Heart right ventricle (tissue), 16 donors: ENCODE data around the gene SNX32. TPM values are rescaled to one million over a fixed set of nuclear protein-coding genes. Genes with fewer than 3 reads are reported as not detected.

ENCODE experiments used
- ATAC-seq, 8 donors: fragments of 200-7000 bp; cut with Tn5 transposase; one replicate each; pipeline ENCODE4 v1.9.1; 2020; ENCODE audit warnings: mild to moderate bottlenecking in 8 of 8, moderate library complexity in 8 of 8, moderate number of reproducible peaks in 1 of 8
- DNase-seq, 2 donors: peaks; one replicate each; pipeline ENCODE4 v3.0.0-alpha.2; 2020
- H3K27ac ChIP-seq, 10 donors: fragments of 200-600 bp; sonication (generic) in 2 of 10; one replicate each; pipeline versions ENCODE4 v1.5.0 to v1.8.0; 2020 to 2022; ENCODE audit warnings: mild to moderate bottlenecking in 3 of 10
- H3K27me3 ChIP-seq, 7 donors: fragments of 200-600 bp; one replicate each; pipeline ENCODE4 v1.8.0; 2021 to 2022; ENCODE audit warnings: mild to moderate bottlenecking in 2 of 7
- H3K36me3 ChIP-seq, 9 donors: fragments of 200-600 bp; sonication (generic) in 1 of 9; one replicate each; pipeline versions ENCODE4 v1.5.0 to v1.8.0; 2020 to 2022; ENCODE audit warnings: mild to moderate bottlenecking in 2 of 9
- H3K4me1 ChIP-seq, 9 donors: fragments of 200-600 bp; sonication (generic) in 1 of 9; one replicate each; pipeline versions ENCODE4 v1.5.0 to v1.8.0; 2020 to 2022; ENCODE audit warnings: mild to moderate bottlenecking in 4 of 9
- H3K4me3 ChIP-seq, 10 donors: fragments of 200-600 bp; sonication (generic) in 2 of 10; one replicate each; pipeline versions ENCODE4 v1.5.0 to v1.8.0; 2020 to 2022; ENCODE audit warnings: mild to moderate bottlenecking in 7 of 10, moderate library complexity in 2 of 10
- H3K9me3 ChIP-seq, 11 donors: fragments of 200-600 bp in 10 of 11; sonication (generic) in 2 of 11; one replicate each; pipeline versions ENCODE4 v1.5.0 to v1.8.0; 2013 to 2022; ENCODE audit warnings: mild to moderate bottlenecking in 2 of 11, control low read depth in 1 of 11, moderate library complexity in 1 of 11
- WGBS, 2 donors: extraction: QIAGEN DNeasy Blood & Tissue Kit; methylation state at CpG; one replicate each; pipeline ENCODE4 v1.1.7; 2013; ENCODE audit warnings: inconsistent platforms in 1 of 2; 5-methylcytosine and 5-hydroxymethylcytosine counted together
- intact Hi-C, 10 donors: fragments of 100-400 bp; cut with DNase I; formaldehyde crosslinking; loops; one replicate each; pipeline versions ENCODE4 v1.11.1 to v1.14.2; 2022
- long read RNA-seq, 3 donors: library from polyadenylated mRNA; unstranded; transcript quantifications; one replicate each; pipeline ENCODE4 v2.0.0, GENCODE V29; 2020 to 2021
- polyA plus RNA-seq, 2 donors: library from polyadenylated mRNA; stranded (reverse); fragments of 200-250 nt; gene quantifications; one replicate each; pipeline ENCODE4 v1.2.3, GENCODE V29; 2013
- total RNA-seq, 10 donors: library from RNA; stranded (reverse); fragmentation: NEBNext Ultra II Directional in 3 of 10; extraction: Animal tissue kit (Norgen Biotek cat#: 25700) in 3 of 10; gene quantifications; one replicate each; pipeline versions ENCODE4 v1.2.1 to v1.2.4, GENCODE V29; 2021 to 2023
- TF ChIP-seq, protein P1 (sequence below), 9 donors: fragments of 200-600 bp; sonication (generic) in 2 of 9; IDR thresholded peaks; one replicate each; pipeline versions ENCODE4 v1.5.0 to v1.8.0; 2021 to 2022; ENCODE audit warnings: antibody characterized with exemption in 9 of 9, mild to moderate bottlenecking in 5 of 9, moderate library complexity in 1 of 9
- donor health status: Arrhythmogenic right ventricular cardiomyopathy.
- donor health status: ischemic (EF 13 %, LVEDD 7.1; RV severe dilation, severe dysfunction).
- donor health status: healthy with polysubstance abuse.
- donor health status: DM: no; HTN: yes; CAD: no.
- donor health status: DM: no; HTN: no; CAD: no.
- donor health status: ischemic (EF 25% LVEDD 6.9; RV normal size, moderate dysfunction).
- donor health status: ischemic (EF 25% LVEDD 5.7; RV mildly dilated, moderate dysfunction).
- donor health status: healthy.
- donor health status: DM: yes; HTN: yes; CAD: no.
- donor health status: Ischemic cardiomyopathy.
- donor health status: ischemic (EF 35%, LVEDD 5.7; RV mildly dilated, moderate dysfunction).
- donor health status: nonischemic (EF 11% LVEDD 7.7; RV severe dilation, severe dysfunction).
- donor health status: DM: yes; HTN: yes; CAD: no.
- donor health status: PGD.
- donor health status: ischemic (EF 29% LVEDD 5.4; RV normal size, mild dysfunction).
- donor health status: nonischemic (EF 23%, LVEDD 6.1; RV moderate dilation, normal function).

The SNX32 gene
- total RNA-seq (under 1 TPM in 5 of 10 donors, not detected in 5; 0.13 to 0.32 (median 0.21) TPM), polyA plus RNA-seq (under 1 TPM; 0.51 to 0.58 TPM)
- long read RNA-seq, donor 1 = 0 reads
- long read RNA-seq, donor 2, partial matches to known transcripts = 0 of 1 reads
- long read RNA-seq, donor 2, other reads (novel, unspliced or antisense) = 1 of 1 reads
- long read RNA-seq, donor 3, partial matches to known transcripts = 0 of 2 reads
- long read RNA-seq, donor 3, other reads (novel, unspliced or antisense) = 2 of 2 reads

DNA sequence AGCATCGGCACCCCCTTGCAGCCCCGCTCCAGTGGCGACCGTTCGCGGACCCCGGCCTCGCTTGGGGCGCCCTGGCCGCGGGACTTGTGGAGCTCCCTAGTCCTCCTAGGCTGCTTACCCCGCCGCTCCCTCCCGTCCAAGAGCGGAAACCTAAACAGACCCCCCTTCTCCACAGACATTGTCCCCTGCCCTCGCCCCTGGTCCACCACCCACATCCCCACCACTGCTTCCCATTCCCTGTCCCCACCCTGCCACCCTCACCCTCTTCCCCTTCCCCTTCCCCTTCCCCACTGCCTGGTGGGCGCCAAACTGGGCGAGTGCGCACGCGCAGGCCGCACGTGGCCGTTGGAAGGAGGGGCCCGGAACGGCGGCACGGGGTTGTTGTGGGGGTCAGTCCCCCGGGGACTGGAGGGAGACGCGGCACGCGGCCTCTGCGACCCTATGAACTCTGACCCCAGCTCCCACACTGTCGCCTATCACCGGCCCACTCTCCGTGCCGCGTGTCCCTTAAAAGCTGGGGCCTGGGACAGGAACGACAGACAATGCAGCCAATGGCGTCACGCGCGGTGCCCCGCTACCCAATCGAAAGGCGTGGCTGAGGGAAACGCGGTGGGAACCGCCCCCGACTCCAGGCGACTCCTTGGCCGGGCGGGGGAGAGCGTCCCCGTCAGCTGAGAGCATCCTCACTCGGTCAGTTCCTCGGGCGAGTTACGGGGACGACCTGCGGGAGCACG lies at the start of gene SNX32:
Gene SNX32, plus strand, starts transcription at position 667 of the 734 bp plus-strand sequence. CDS start 103 bp downstream, outside the sequence.
- H3K4me1 ChIP-seq = peaks cover 0 to 18% (median 6%) of the 10 kb centered on the region in 9 donors
- peak within 1 kb of the TSS in 3 of 10 donors; percentile 26 to 75 (median 52) for H3K27ac ChIP-seq
- intact Hi-C loops = loop anchor here in 1 of 10 donors (10.0 kb wide), 1 partner anchor 199 kb away; the partner anchor contains the start of gene SIPA1
- 0 to 1% methylated on average over 55 to 63 of the region's 63 CpGs for WGBS, 2 donors
- DNase-seq (peak; percentile 95 to 96), ATAC-seq (peak; percentile 99 to 100 (median 100))
- no peaks in the 10 kb centered on the region for H3K9me3 ChIP-seq
- H3K36me3 ChIP-seq = no peaks in the 10 kb centered on the region
- H3K4me3 ChIP-seq = peak within 1 kb of the TSS; percentile 40 to 70 (median 58)
- H3K27me3 ChIP-seq = peaks cover 0 to 10% (median 0%) of the 10 kb centered on the region in 7 donors
- TF ChIP-seq, protein P1, sequence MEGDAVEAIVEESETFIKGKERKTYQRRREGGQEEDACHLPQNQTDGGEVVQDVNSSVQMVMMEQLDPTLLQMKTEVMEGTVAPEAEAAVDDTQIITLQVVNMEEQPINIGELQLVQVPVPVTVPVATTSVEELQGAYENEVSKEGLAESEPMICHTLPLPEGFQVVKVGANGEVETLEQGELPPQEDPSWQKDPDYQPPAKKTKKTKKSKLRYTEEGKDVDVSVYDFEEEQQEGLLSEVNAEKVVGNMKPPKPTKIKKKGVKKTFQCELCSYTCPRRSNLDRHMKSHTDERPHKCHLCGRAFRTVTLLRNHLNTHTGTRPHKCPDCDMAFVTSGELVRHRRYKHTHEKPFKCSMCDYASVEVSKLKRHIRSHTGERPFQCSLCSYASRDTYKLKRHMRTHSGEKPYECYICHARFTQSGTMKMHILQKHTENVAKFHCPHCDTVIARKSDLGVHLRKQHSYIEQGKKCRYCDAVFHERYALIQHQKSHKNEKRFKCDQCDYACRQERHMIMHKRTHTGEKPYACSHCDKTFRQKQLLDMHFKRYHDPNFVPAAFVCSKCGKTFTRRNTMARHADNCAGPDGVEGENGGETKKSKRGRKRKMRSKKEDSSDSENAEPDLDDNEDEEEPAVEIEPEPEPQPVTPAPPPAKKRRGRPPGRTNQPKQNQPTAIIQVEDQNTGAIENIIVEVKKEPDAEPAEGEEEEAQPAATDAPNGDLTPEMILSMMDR (IDR thresholded peaks at IDR 0.05) = no peak

DNA sequence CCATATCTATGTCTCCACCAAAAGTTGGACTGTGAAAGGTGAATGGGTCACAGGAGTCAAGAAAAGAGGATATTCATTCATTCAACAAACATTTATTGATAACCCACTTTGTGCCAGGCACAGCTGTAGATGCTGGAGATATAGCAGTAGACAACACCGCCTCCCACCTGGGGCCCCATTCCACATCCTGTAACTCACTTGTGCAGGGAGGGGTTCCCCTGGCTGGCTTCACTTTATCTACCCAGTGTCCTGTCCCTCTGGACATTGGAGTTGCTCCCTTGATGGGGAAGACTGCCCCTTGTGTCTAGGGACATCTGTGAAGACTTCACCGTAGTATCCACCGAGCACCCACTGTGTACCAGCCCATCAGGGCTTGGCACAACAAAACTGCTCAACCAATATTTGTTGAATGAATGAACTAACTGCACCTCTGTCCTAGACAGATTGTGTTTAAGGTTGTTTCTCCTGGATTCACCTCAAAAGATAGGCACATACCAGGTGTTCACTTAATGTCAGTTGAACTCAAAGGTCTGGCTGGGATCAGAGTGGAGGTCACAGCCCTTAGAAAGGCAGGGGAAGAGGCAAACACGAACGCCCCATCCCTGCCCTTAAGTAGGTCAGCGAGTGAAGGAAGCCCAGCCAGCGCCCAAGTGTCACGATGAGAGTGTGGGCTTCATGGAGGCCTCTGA lies 48.3 kb upstream of the SNX32 start:
- Histone ChIP-seq H3K27ac (no peak overlapping the region), H3K36me3 (no peaks in the 10 kb centered on the region), H3K27me3 (peaks cover 25 to 61% (median 48%) of the 10 kb centered on the region in 7 donors), H3K9me3 (no peaks in the 10 kb centered on the region), H3K4me1 (peaks cover 9 to 28% (median 25%) of the 10 kb centered on the region in 9 donors), H3K4me3 (no peak overlapping the region)
- WGBS, 2 donors = 59 to 63% methylated on average over 8 of the region's 8 CpGs
- ATAC-seq (no peak), DNase-seq (no peak)
- intact Hi-C loops = no loop called here
- TF ChIP-seq, protein P1 (IDR thresholded peaks at IDR 0.05) = no peak

DNA sequence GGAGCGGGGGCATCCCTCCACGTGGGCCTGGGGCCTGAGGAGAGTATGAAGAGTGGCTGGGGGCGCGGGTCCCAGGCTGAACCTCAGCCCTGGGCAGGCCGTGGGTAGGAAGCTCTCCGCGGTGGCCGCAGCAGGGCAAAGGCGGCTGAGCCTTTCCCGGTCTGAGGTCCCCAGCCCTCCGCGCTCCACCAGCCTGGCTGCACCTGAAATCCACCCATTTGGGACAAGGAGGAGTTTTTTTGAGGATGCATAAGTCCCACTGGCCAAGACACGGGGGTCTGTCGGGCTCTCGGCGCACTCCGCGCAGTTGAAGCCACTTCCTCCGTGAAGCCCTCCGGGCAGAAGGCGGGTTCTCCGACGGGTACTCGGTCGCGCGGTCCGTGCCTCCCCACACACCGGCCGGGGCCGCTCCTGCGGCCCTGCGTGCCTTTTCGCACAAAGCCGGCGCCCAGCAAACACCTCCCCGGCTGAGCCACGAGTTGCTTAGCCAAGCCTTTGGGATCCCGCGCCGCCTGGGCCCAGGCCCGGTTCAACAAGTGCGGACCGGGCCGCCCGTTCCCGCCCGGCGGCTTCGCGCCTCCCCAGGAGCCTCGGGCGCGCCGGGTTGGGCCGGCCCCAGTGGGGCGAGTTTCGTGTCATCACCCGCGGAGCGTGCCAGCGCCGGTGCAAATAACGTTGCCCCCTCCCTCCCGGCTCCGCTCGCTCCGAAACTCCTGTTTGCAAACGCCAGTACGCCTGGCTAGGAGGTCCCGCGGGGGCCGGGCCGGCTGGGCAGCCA lies 47.6 kb upstream of the SNX32 start:
- WGBS, 2 donors = 9% methylated on average over 70 to 74 of the region's 74 CpGs
- Histone ChIP-seq H3K27ac (no peak overlapping the region), H3K4me3 (peak overlapping the region in 6 of 10 donors; percentile 17 to 40 (median 21)), H3K9me3 (no peaks in the 10 kb centered on the region), H3K4me1 (peaks cover 9 to 30% (median 25%) of the 10 kb centered on the region in 9 donors), H3K36me3 (no peaks in the 10 kb centered on the region), H3K27me3 (peaks cover 25 to 61% (median 48%) of the 10 kb centered on the region in 7 donors)
- ATAC-seq = no peak
- no peak for DNase-seq
- TF ChIP-seq, protein P1 (IDR thresholded peaks at IDR 0.05) = no peak
- intact Hi-C loops = no loop called here
